GM18951 (cell line): Measurements from ENCODE around the gene IRF2BPL.

ENCODE experiments used
- POLR2A ChIP-seq: IDR thresholded peaks from 4 replicates; pipeline ENCODE4 v1.6.1; 2011; ENCODE audit warnings: mild to moderate bottlenecking; ENCODE audit not compliant: insufficient read length, insufficient read depth; ENCODE audit errors: extremely low read depth
- in situ Hi-C: fragments of 300-500 bp; cut with MboI; formaldehyde crosslinking; loops from one replicate; pipeline ENCODE4 v1.12.0; 2022; ENCODE audit warnings: low sequenced_read_pairs, mixed read lengths, inconsistent platforms; ENCODE audit not compliant: unreplicated experiment

The IRF2BPL gene

GRCh38 chr14:77063571-77064171, 35.2 kb upstream of the IRF2BPL start:
- no peak for TF ChIP-seq POLR2A
- in situ Hi-C loops: loop anchor here (25.0 kb wide), 1 partner anchor 351 kb away; no protein-coding TSS in a partner anchor

DNA sequence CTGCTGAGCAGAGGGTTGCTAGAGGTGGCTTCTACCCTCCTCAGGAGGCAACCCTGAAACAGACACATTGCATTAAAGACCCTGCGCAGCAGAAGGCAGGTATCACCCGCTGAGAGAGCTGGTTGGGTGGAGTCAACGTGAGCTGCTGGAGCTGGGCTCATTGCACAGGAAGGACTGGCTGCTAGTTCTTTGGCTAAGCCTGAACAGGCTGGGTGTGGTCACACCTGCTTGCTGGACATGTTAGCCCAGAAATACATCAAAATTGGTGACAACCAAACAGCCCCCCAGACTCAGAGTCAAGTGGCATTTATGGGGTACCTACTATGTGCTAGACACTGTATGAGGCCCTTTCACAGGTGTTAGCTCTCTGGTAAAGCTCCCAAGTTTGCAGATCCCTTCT, 33.8 kb upstream of the IRF2BPL start:
- in situ Hi-C loops: loop anchor here (25.0 kb wide), 1 partner anchor 350 kb away; no protein-coding TSS in a partner anchor
- TF ChIP-seq POLR2A: no peak

GRCh38 chr14:77061630-77062257, 33.2 kb upstream of the IRF2BPL start:
- in situ Hi-C loops: loop anchor here (25.0 kb wide), 1 partner anchor 349 kb away; no protein-coding TSS in a partner anchor
- no peak for TF ChIP-seq POLR2A

DNA sequence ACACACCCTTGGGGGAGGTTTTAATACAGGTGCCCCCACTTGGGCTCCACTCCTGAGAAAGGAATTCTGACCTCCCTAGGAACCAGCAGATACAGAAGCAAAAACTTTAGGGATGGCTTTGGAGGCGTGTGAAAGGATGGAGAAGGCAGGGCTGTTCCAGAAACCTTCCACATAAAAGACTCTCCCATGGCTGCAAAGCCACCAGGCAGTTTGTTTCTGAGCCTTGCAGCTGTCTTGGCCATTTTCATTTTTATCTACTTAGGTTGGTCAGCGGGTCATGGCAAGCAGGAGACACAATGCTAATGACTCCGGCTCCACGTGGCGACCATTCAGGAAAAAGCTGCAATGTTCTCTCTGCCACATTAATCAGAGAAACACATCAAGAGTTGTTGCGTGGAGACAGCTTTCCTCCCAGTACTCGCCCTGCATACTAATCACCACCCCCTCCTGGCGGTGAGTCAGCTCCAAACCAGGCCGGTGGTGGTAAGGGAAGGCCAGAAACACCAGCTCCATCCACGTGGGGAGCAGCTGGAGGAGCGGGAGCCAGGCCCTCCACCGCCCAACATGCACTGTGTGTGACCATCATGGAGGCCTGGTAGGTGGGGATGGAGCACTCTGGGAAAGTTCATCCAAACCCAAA, 30.9 kb upstream of the IRF2BPL start:
- no peak for TF ChIP-seq POLR2A
- in situ Hi-C loops: loop anchor here (25.0 kb wide), 1 partner anchor 347 kb away; no protein-coding TSS in a partner anchor

DNA sequence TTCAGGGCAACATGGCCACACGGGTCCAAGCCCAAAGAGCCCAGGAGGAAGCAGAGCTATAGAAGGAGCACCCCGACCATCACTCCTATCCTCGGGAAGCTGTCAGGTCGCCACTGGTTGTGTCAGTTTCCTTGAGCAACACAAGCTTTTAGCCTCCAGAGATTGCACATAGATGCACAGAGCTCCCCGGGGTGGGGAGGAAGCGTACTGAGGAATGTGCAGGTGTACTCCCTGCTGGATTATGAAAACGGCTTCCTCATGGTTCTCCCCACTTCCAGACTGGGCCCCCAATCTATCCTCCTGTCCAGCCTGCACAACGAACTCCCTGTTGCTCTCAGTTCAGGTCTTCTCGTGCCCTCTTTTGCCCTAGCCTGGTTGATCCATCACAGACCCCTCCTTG, 30.3 kb upstream of the IRF2BPL start:
- TF ChIP-seq POLR2A: no peak
- in situ Hi-C loops: loop anchor here (25.0 kb wide), 1 partner anchor 346 kb away; no protein-coding TSS in a partner anchor

DNA sequence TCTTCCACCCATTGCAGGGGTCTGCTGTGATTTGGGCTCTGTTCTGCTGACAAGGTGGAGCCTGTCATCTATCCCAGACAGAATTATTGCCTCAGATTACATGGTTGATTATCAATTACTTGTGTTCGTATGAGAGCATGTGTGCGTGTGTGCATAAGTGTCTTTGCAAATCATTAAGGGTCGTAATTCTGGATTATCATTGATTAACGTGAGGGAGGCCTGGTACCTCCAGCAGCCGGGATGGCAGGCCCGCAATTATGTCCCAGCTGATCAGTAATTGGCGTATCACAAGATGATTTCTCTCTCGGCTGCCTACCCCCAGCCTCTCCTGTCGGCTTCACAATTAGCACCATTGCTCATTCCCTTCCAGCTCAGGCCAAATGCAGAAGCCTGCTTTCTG, 29.6 kb upstream of the IRF2BPL start:
- no peak for TF ChIP-seq POLR2A
- in situ Hi-C loops: loop anchor here (25.0 kb wide), 1 partner anchor 346 kb away; no protein-coding TSS in a partner anchor

- in situ Hi-C loops: loop anchor here (25.0 kb wide), 1 partner anchor 344 kb away; no protein-coding TSS in a partner anchor
- TF ChIP-seq POLR2A: no peak
These were observed 27.5 kb upstream of the IRF2BPL start for GRCh38 chr14:77055981-77056380.

GRCh38 chr14:77055306-77055705, 26.8 kb upstream of the IRF2BPL start:
- in situ Hi-C loops: loop anchor here (25.0 kb wide), 1 partner anchor 343 kb away; no protein-coding TSS in a partner anchor
- no peak for TF ChIP-seq POLR2A

GRCh38 chr14:77053046-77053841, 24.7 kb upstream of the IRF2BPL start:
- in situ Hi-C loops: loop anchor here (25.0 kb wide), 1 partner anchor 341 kb away; no protein-coding TSS in a partner anchor
- peak; percentile 25 for TF ChIP-seq POLR2A

- in situ Hi-C loops: loop anchor here (25.0 kb wide), 1 partner anchor 340 kb away; no protein-coding TSS in a partner anchor
- TF ChIP-seq POLR2A: no peak
These were observed 24.0 kb upstream of the IRF2BPL start for GRCh38 chr14:77052281-77053044.

- TF ChIP-seq POLR2A: no peak
- in situ Hi-C loops: loop anchor here (25.0 kb wide), 1 partner anchor 339 kb away; no protein-coding TSS in a partner anchor
These were observed 22.6 kb upstream of the IRF2BPL start for GRCh38 chr14:77051116-77051515.

DNA sequence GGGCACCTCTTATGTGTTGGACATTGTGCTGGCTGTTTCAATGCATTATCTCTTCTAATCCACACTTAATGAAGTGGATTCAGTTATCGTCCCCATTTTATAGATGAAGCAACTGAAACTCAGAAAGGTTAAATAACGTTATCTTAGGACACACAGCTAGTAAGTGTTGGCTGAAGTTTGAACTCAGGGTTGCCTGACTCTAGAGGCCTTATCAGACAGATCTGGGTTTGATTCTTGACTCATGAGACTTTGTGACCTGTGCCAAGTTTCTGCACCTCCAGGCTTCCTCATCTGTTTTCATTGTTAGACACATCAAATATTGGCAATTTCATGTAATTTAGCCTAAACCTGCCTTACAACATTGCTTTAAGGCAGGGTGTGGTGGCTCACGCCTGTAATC, 18.2 kb upstream of the IRF2BPL start:
- no peak for TF ChIP-seq POLR2A
- in situ Hi-C loops: loop anchor here (10.0 kb wide), 1 partner anchor 132 kb away; no protein-coding TSS in a partner anchor
